ENCODE measurements around the gene SHB. TPM values are rescaled to one million over a fixed set of nuclear protein-coding genes. Genes with fewer than 3 reads are reported as not detected.
A peak's percentile ranks its signal among the peaks of the same experiment; 100 is the strongest.

Gene SHB
- total RNA-seq, 1 experiment from 2014 or later, result 23.8 TPM

DNA sequence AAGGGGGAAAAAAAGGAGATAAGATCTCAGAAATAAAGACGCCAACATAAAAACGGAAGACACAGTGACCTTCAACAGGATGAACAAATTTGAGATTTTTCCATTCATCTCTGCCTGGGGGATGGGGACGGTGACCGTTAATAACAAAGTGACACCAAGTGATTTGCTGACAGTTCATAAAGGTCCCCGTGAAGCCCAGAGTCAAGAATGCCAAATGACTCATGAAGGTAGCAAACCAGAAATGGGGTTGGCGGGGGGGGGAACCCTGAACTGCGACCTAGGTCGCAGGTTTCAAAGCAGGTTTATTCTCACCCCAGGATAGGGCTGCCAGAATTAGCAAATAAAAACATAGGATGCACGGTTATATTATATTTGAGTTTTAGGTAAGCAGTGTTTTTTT is 21.1 kb upstream of the SHB start:
- Histone ChIP-seq H3K27ac (no peak overlapping the region), H2AFZ (no peak overlapping the region), H3K36me3 (ENCODE audit: low read depth) (no peaks in the 10 kb centered on the region), H3K27me3 (ENCODE audit: insufficient read depth, low read depth) (no peaks in the 10 kb centered on the region), H3K79me2 (ENCODE audit: low read depth) (no peaks in the 10 kb centered on the region), H4K20me1 (ENCODE audit: insufficient read depth) (no peaks in the 10 kb centered on the region), H3F3A (ENCODE audit: insufficient read depth, low read depth) (no peaks in the 10 kb centered on the region), H3K9me2 (ENCODE audit: insufficient read depth) (no peaks in the 10 kb centered on the region), H3K4me1 (replicated peaks; ENCODE audit: insufficient read depth) (peaks cover 10% of the 10 kb centered on the region), H3K4me3 (no peak overlapping the region), H3K9me3 (ENCODE audit: insufficient read depth, low read depth) (no peaks in the 10 kb centered on the region), H3K4me2 (no peak overlapping the region)
- CTCF ChIA-PET, result no interaction called here
- POLR2A ChIA-PET (ENCODE audit: unreplicated experiment), result interaction anchor here (0.7 kb wide), 1 partner anchor 43 kb away, joined by 3 read pairs; no protein-coding TSS in a partner anchor
- DNase-seq, result no peak
- intact Hi-C loops (cut with micrococcal nuclease; ENCODE audit: unreplicated experiment), result no loop called here
- TF ChIP-seq, protein P1, sequence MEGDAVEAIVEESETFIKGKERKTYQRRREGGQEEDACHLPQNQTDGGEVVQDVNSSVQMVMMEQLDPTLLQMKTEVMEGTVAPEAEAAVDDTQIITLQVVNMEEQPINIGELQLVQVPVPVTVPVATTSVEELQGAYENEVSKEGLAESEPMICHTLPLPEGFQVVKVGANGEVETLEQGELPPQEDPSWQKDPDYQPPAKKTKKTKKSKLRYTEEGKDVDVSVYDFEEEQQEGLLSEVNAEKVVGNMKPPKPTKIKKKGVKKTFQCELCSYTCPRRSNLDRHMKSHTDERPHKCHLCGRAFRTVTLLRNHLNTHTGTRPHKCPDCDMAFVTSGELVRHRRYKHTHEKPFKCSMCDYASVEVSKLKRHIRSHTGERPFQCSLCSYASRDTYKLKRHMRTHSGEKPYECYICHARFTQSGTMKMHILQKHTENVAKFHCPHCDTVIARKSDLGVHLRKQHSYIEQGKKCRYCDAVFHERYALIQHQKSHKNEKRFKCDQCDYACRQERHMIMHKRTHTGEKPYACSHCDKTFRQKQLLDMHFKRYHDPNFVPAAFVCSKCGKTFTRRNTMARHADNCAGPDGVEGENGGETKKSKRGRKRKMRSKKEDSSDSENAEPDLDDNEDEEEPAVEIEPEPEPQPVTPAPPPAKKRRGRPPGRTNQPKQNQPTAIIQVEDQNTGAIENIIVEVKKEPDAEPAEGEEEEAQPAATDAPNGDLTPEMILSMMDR (conservative IDR thresholded peaks at IDR 0.05), result no peak
- TF ChIP-seq EZH2 (IDR thresholded peaks at IDR 0.05; ENCODE audit: low read depth), result no peak
- no TSS peak for BruUV-seq (replicated peaks)

DNA sequence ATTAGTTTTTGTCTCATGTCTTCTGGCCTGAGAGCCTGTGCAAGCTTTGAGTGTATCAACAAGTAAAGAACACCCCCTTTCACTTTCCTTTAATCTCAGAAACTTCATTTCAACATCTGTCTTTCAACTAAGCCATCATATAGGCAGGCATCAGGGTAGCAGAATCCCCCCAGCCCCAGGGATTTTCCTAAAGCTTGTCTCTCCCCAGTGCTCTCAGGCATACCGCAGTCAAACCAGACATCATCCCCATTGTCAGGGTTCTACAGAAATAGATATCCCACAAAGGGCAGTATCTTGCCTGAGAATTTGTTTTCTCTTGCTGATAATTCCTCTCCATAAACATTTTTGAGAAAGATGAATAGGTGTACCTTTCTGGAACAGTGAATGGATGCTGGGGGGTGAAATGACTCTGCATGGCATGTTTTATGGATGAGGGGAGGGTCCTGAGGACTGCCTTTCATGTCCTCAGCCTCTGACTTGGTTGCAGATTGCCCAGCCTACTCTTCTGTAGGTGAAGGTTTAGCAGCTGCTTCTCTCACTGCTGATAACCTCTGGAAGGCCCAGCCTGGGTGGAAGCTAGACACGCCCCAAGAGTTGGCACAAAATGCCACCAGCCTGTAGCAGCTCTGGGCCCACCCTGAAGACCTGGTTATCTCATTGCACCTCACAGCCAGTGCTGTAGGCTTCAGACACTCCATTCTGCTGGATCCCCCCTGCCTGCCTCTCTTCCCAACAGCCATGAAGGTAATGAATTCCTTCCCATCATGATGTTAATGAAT is 20.5 kb upstream of the SHB start:
- intact Hi-C loops (cut with micrococcal nuclease; ENCODE audit: unreplicated experiment), result loop anchor here (2.0 to 5.0 kb wide), 4 partner anchors 71 to 273 kb away; no protein-coding TSS in a partner anchor
- no peak for DNase-seq
- no TSS peak for BruUV-seq (replicated peaks)
- Histone ChIP-seq H3K9me2 (ENCODE audit: insufficient read depth) (no peaks in the 10 kb centered on the region), H3K4me2 (no peak overlapping the region), H3K4me1 (replicated peaks; ENCODE audit: insufficient read depth) (peaks cover 10% of the 10 kb centered on the region), H3K9me3 (ENCODE audit: insufficient read depth, low read depth) (no peaks in the 10 kb centered on the region), H3K36me3 (ENCODE audit: low read depth) (no peaks in the 10 kb centered on the region), H3K4me3 (no peak overlapping the region), H3K27me3 (ENCODE audit: insufficient read depth, low read depth) (no peaks in the 10 kb centered on the region), H3K27ac (no peak overlapping the region), H3F3A (ENCODE audit: insufficient read depth, low read depth) (peaks cover under 1% of the 10 kb centered on the region; the same call in 1 of the 2 replicates), H2AFZ (no peak overlapping the region), H4K20me1 (ENCODE audit: insufficient read depth) (no peaks in the 10 kb centered on the region), H3K79me2 (ENCODE audit: low read depth) (no peaks in the 10 kb centered on the region)
- ChIA-PET POLR2A (ENCODE audit: unreplicated experiment) (interaction anchor here (0.7 kb wide), 1 partner anchor 42 kb away, joined by 3 read pairs; no protein-coding TSS in a partner anchor), CTCF (interaction anchor here (0.6 to 2.0 kb wide), 2 partner anchors 72 to 79 kb away, joined by 6 to 17 read pairs; no protein-coding TSS in a partner anchor)
- TF ChIP-seq, protein P1 (conservative IDR thresholded peaks at IDR 0.05), result no peak
- no peak for TF ChIP-seq EZH2 (IDR thresholded peaks at IDR 0.05; ENCODE audit: low read depth)

- intact Hi-C loops (cut with micrococcal nuclease; ENCODE audit: unreplicated experiment), result loop anchor here (2.0 to 5.0 kb wide), 4 partner anchors 73 to 274 kb away; no protein-coding TSS in a partner anchor
- no peaks in the 10 kb centered on the region for H3K9me3 ChIP-seq (ENCODE audit: insufficient read depth, low read depth)
- no TSS peak for BruUV-seq (replicated peaks)
- ChIA-PET CTCF (interaction anchor here (0.8 to 2.0 kb wide), 2 partner anchors 71 to 174 kb away, joined by 3 to 6 read pairs; no protein-coding TSS in a partner anchor), POLR2A (ENCODE audit: unreplicated experiment) (no interaction called here)
- H3K36me3 ChIP-seq (ENCODE audit: low read depth), result no peaks in the 10 kb centered on the region
- no peak overlapping the region for H3K4me3 ChIP-seq
- no peaks in the 10 kb centered on the region for H3K27me3 ChIP-seq (ENCODE audit: insufficient read depth, low read depth)
- DNase-seq, result peak in 1 of 2 experiments; percentile 49
- H2AFZ ChIP-seq, result no peak overlapping the region
- H4K20me1 ChIP-seq (ENCODE audit: insufficient read depth), result no peaks in the 10 kb centered on the region
- peaks cover 22% of the 10 kb centered on the region for H3K4me1 ChIP-seq (replicated peaks; ENCODE audit: insufficient read depth)
- H3F3A ChIP-seq (ENCODE audit: insufficient read depth, low read depth), result peaks cover 7% of the 10 kb centered on the region; the same call in 1 of the 2 replicates
- no peaks in the 10 kb centered on the region for H3K9me2 ChIP-seq (ENCODE audit: insufficient read depth)
- TF ChIP-seq, protein P1 (conservative IDR thresholded peaks at IDR 0.05), result peak; percentile 93
- TF ChIP-seq EZH2 (IDR thresholded peaks at IDR 0.05; ENCODE audit: low read depth), result no peak
- no peaks in the 10 kb centered on the region for H3K79me2 ChIP-seq (ENCODE audit: low read depth)
- no peak overlapping the region for H3K4me2 ChIP-seq
- no peak overlapping the region for H3K27ac ChIP-seq
Observed at GRCh38 chr9:38088006-38088925, 19.2 kb upstream of the SHB start.
